SK-N-MC (cell line): ENCODE measurements around the gene CACNA1F.

ENCODE experiments used
- EZH2 ChIP-seq: fragments of 200-600 bp; sonication (generic); IDR thresholded peaks from one replicate; pipeline ENCODE4 v1.6.1; 2017; ENCODE audit warnings: antibody characterized with exemption
- POLR2AphosphoS5 ChIP-seq: IDR thresholded peaks from 2 replicates; pipeline ENCODE4 v1.6.1; 2012; ENCODE audit warnings: mild to moderate bottlenecking, low read depth, low read length, borderline replicate concordance

GRCh38 chrX:49190821-49191573 lies 42.1 kb downstream of the CACNA1F start:
- TF ChIP-seq POLR2AphosphoS5 (peak; percentile 89), EZH2 (no peak)
